Type B pancreatic cell (in vitro differentiated cells): ENCODE data around the gene CTSG. TPM values are rescaled to one million over a fixed set of nuclear protein-coding genes. Genes with fewer than 3 reads are reported as not detected.

Experiments used
- DNase-seq: peaks from one replicate; pipeline ENCODE4 v3.0.0; 2021; ENCODE audit warnings: mixed read lengths; ENCODE audit not compliant: unreplicated experiment; ENCODE audit errors: extremely low spot score
- H3K27ac Mint-ChIP-seq: 2 replicates; pipeline ENCODE4 v1.8.0; 2021; ENCODE audit warnings: mild to moderate bottlenecking, mixed read lengths
- H3K27me3 Mint-ChIP-seq: 2 replicates; pipeline ENCODE4 v1.8.0; 2021; ENCODE audit warnings: mixed read lengths
- H3K36me3 Mint-ChIP-seq: 2 replicates; pipeline ENCODE4 v1.8.0; 2021; ENCODE audit warnings: mixed read lengths
- H3K4me1 Mint-ChIP-seq: one replicate; pipeline ENCODE4 v1.8.0; 2021; ENCODE audit warnings: mixed read lengths; ENCODE audit not compliant: unreplicated experiment
- H3K4me3 Mint-ChIP-seq: 2 replicates; pipeline ENCODE4 v1.8.0; 2021; ENCODE audit warnings: mild to moderate bottlenecking, mixed read lengths
- H3K9me3 Mint-ChIP-seq: 2 replicates; pipeline ENCODE4 v1.8.0; 2021; ENCODE audit warnings: mixed read lengths
- long read RNA-seq: library from polyadenylated mRNA; unstranded; transcript quantifications from one replicate; pipeline ENCODE4 v2.0.0, GENCODE V29; 2020
- total RNA-seq: library from RNA; stranded (reverse); gene quantifications from 2 replicates; pipeline ENCODE4 v1.2.1, GENCODE V29; 2021; ENCODE audit warnings: low replicate concordance
- TF ChIP-seq, protein P1 (sequence below): fragments of 200-600 bp; sonication (generic); conservative IDR thresholded peaks from 2 replicates; pipeline ENCODE4 v1.5.0; 2021; ENCODE audit warnings: antibody characterized with exemption, mild to moderate bottlenecking

The CTSG gene
- not detected in 2 replicates for total RNA-seq
- long read RNA-seq = 0 reads

DNA sequence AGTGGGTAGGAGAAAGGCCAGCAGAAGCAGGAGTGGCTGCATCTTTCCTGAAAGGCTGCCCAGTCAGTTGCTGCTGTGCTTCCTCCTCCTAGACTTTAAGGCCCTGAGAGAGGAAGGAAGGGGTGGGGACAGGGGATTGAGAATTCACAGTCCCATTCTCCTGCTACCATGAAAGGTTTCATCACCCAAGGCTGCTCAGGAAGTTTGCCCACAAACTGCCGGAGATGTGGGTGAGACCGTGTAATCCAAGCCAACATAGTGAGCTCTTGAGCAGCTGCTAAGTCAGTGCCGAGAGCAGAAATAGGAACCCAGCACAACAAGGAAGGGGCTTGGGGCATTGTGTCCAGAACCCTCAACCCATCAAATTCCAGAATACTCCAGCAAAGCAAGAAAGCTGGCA lies at the start of gene CTSG:
Gene CTSG, minus strand, starts transcription at position 69 of the 400 bp plus-strand sequence. Its CDS starts 27 bp downstream, at position 42.
- TF ChIP-seq, protein P1, sequence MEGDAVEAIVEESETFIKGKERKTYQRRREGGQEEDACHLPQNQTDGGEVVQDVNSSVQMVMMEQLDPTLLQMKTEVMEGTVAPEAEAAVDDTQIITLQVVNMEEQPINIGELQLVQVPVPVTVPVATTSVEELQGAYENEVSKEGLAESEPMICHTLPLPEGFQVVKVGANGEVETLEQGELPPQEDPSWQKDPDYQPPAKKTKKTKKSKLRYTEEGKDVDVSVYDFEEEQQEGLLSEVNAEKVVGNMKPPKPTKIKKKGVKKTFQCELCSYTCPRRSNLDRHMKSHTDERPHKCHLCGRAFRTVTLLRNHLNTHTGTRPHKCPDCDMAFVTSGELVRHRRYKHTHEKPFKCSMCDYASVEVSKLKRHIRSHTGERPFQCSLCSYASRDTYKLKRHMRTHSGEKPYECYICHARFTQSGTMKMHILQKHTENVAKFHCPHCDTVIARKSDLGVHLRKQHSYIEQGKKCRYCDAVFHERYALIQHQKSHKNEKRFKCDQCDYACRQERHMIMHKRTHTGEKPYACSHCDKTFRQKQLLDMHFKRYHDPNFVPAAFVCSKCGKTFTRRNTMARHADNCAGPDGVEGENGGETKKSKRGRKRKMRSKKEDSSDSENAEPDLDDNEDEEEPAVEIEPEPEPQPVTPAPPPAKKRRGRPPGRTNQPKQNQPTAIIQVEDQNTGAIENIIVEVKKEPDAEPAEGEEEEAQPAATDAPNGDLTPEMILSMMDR = no peak
- Mint-ChIP-seq H3K4me3 (no peak within 1 kb of the TSS), H3K27me3 (no peaks in the 10 kb centered on the region), H3K9me3 (peaks cover 4% of the 10 kb centered on the region), H3K4me1 (no peaks in the 10 kb centered on the region), H3K36me3 (no peaks in the 10 kb centered on the region), H3K27ac (no peak within 1 kb of the TSS)
- DNase-seq = no peak

- no peaks in the 10 kb centered on the region for H3K27me3 Mint-ChIP-seq
- H3K36me3 Mint-ChIP-seq = no peaks in the 10 kb centered on the region
- TF ChIP-seq, protein P1 = no peak
- no peak for DNase-seq
- no peaks in the 10 kb centered on the region for H3K4me1 Mint-ChIP-seq
- H3K9me3 Mint-ChIP-seq = no peaks in the 10 kb centered on the region
- H3K27ac Mint-ChIP-seq = no peak overlapping the region
- no peak overlapping the region for H3K4me3 Mint-ChIP-seq
Measured at GRCh38 chr14:24613747-24614146, 37.7 kb upstream of the CTSG start.

DNA sequence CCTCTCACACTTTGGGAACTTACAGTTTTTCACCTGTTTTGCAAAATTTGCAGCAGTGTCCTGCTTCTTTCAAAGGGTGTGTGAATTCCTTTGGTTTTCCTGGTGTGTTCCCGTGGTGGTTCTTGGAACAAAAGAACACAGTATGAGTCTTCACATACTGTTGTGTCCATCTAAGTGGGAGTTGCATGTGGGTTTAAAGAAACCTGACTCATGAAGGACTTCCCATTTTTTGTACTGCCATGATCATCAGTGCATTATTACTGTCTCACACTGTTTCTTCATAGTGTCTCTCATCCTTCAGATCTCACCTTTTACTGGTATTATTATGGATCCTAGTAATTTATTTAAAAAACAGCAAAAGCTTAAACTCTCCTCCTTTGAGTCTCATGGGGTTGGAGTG lies 37.2 kb upstream of the CTSG start:
- Mint-ChIP-seq H3K4me3 (no peak overlapping the region), H3K27ac (no peak overlapping the region), H3K4me1 (no peaks in the 10 kb centered on the region), H3K27me3 (no peaks in the 10 kb centered on the region), H3K36me3 (no peaks in the 10 kb centered on the region), H3K9me3 (no peaks in the 10 kb centered on the region)
- TF ChIP-seq, protein P1 = no peak
- DNase-seq = no peak

DNA sequence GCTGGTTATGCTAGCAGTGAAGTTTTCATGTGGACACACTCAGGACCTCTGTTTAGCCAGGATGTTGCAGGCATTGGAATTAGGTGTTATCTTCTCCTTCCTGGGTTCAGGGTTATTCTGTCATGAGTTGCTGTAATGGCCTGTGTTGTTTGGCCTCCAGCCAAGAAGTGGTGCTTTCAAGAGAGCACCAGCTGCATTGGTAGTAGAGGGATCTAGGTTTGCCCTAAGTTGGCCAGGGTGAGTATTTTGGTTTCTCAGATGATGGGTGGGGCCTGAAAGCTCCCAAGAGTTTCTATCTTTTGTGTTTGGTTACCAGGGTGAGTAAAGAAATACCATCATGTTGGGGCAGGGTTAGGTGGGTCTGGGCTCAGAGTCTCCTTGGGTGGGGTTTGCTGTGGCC lies 36.1 kb upstream of the CTSG start:
- no peak for DNase-seq
- Mint-ChIP-seq H3K9me3 (no peaks in the 10 kb centered on the region), H3K4me3 (no peak overlapping the region), H3K36me3 (no peaks in the 10 kb centered on the region), H3K27ac (no peak overlapping the region), H3K27me3 (no peaks in the 10 kb centered on the region), H3K4me1 (no peaks in the 10 kb centered on the region)
- TF ChIP-seq, protein P1 = no peak

DNA sequence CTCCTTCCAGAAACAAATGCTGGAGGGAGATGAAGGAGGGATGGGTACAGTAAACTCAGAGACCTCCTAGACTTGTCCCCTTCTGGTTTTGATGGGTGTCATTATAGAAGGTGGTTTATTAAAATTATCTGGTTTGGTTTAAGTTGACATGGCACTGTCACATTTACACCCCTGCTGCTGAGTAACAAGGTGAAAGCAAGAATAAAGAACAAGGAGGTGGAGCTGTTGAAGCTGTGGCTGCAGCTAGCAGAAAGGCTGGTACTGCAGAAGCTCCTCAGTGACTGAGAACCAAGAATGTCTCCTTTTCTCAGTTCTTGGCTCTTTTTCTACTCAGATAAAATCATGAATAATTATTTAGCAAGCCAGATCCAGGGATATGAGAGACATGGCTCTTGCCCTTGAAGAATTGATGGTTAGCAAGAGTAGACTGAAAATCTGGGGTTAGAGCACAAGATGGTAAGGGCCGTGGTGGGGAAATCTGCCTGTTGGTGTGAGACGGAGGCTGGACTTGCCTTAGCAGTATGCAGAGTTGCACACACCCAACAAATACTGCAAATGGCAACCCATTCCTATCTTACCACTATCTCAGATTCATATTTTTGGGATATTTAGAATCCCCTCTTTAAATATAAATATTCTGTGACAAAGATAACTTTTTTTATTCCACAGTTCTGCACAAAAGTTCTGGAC lies 33.8 kb upstream of the CTSG start, which contains the start of gene GZMH:
Gene GZMH, minus strand, starts transcription at position 31 of the 690 bp plus-strand sequence. CDS start 72 bp downstream, outside the sequence.
- TF ChIP-seq, protein P1 = no peak
- H3K4me1 Mint-ChIP-seq = no peaks in the 10 kb centered on the region
- H3K4me3 Mint-ChIP-seq = no peak within 1 kb of the TSS
- no peak for DNase-seq
- H3K27me3 Mint-ChIP-seq = no peaks in the 10 kb centered on the region
- H3K9me3 Mint-ChIP-seq = no peaks in the 10 kb centered on the region
- H3K36me3 Mint-ChIP-seq = no peaks in the 10 kb centered on the region
- H3K27ac Mint-ChIP-seq = no peak within 1 kb of the TSS
